ENCODE data around the gene TAF11L4.
"Not testable (repeated sequence)": the region's sequence is repeated elsewhere in the genome, so short reads cannot be mapped to it uniquely, and the experiment has no call there.

Gene TAF11L4

DNA sequence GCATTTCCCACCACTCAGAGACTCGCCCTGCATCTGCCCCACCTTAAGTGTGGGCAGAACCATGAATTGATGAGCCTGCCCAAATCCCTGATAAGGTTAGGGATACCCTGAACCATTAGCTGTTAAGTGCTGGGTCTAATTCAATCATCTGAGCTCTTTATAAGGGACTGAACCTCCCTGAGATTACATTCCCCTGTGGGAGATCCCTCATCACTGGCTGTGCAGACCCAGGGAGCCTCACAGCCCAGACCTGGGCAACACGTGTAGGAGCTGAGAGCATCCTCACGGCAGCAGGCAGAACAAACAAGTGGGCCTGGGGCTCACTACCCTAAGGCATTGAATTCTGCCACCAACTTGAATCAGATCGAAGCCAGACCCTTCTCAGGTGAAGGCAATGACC, 24.2 kb upstream of the TAF11L4 start:
- no peak overlapping the region for H3K27ac ChIP-seq
- TF ChIP-seq CTCF (conservative IDR thresholded peaks at IDR 0.05) = no peak
- TF ChIP-seq ZFX (IDR thresholded peaks at IDR 0.05) = no peak

- H3K27ac ChIP-seq = not testable (repeated sequence)
These were observed 23.7 kb upstream of the TAF11L4 start, which contains the start of gene TAF11L2 for GRCh38 chr5:17497931-17498330. TSS of gene TAF11L2 (plus strand) at chr5:17498231.

DNA sequence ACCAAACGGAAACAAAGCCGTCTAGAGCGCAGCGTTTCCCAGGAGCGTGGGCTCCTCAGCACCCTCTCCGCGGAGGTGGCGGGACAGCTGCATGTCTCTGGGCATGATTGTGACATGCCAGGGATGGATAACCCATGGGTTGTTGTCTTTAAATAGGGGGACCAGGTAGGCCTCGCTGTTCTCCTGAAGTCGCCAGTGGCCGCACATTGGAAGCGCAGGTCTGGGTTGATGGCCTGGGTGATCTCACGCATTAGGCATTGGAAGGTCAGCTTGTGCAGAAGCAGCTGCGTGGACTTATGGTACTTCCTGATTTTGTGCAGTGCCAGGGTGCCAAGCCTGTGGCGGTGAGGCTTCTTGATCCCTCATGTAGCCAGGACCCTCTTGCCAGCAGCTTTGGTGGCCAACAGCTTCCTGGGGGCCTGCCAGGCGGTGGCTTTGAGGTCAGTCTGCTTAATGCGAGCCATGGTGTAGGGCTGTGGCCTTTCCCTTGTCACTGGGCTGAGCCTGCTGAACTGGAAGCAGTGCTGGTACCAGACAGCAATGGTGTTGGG, 9.8 kb upstream of the TAF11L4 start:
- TF ChIP-seq ZFX (IDR thresholded peaks at IDR 0.05) (no peak), CTCF (conservative IDR thresholded peaks at IDR 0.05) (no peak)

DNA sequence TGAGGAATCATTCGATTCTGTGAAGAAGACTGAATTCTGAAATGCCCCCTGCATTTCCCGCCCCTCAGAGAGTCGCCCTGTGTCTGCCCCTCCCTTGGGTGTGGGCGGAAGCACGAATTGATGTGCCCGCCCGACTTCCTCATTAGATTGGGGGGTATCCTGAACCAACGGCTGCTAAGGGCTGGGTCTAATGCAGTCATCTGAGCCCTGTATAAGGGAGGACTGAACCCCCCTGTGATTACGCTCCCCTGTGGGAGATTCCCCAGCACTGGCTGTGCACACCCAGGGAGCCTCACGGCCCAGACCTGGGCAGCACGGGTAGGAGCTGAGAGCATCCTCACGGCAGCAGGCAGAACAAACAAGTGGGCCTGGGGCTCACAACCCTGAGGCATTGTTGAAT, 4.1 kb upstream of the TAF11L4 start:
- H3K27ac ChIP-seq = not testable (repeated sequence)

More for the DNA sequence above, 9.8 kb upstream of the TAF11L4 start:
- no peak overlapping the region for H3K27ac ChIP-seq

DNA sequence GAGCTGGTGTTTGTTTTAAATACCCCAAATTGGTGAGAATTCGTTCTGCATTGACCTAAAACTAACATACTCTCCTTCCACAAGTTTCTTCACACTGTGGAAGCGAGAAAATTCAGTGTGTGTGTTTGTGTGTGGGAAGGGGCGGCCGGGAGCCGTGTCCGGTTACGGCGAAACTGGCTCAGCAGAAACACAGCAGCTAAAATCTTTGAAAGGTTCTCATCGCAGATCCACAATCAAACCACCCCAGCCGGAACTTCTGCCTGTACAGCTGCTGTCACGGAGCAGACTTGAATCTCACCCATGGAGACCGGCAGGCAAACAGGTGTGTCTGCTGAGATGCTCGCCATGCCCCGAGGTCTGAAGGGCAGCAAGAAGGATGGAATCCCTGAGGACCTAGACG, 3.5 kb upstream of the TAF11L4 start, which contains the start of gene TAF11L3:
TSS of gene TAF11L3 (plus strand) at position 301 of the 400 bp plus-strand sequence.
- not testable (repeated sequence) for H3K27ac ChIP-seq

DNA sequence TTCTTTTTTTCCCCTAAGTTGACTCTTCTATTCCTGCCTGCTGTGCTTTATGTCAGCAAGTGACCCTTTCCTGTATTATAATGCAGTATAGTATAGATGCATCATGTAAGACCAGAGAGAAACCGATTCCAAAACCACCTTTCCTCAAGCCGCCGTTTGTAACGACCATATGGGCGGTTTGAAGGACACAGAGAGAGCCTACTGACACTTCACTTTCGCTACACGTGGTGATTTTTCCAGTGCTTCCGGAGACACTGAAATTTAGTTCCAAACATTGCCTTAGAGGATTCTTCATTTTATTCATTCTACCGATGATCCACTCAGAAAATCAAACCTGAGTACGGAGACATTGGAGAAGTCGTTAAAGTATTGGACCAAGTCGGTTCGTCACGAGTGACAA, 2.1 kb upstream of the TAF11L4 start:
- H3K27ac ChIP-seq = not testable (repeated sequence)

DNA sequence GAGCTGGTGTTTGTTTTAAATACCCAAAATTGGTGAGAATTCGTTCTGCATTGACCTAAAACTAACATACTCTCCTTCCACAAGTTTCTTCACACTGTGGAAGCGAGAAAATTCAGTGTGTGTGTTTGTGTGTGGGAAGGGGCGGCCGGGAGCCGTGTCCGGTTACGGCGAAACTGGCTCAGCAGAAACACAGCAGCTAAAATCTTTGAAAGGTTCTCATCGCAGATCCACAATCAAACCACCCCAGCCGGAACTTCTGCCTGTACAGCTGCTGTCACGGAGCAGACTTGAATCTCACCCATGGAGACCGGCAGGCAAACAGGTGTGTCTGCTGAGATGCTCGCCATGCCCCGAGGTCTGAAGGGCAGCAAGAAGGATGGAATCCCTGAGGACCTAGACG, 3.3 kb downstream of the TAF11L4 start, which contains the start of gene TAF11L5:
TSS of gene TAF11L5 (plus strand) at position 301 of the 400 bp plus-strand sequence.
- H3K27ac ChIP-seq = not testable (repeated sequence)

DNA sequence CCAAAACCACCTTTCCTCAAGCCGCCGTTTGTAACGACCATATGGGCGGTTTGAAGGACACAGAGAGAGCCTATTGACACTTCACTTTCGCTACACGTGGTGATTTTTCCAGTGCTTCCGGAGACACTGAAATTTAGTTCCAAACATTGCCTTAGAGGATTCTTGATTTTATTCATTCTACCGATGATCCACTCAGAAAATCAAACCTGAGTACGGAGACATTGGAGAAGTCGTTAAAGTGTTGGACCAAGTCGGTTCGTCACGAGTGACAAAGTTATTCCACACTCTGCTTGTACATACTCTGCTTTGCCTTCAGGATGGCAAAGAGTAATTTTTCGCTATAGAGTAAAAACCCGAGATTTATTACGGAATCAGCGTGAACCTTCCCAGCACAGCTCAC, 4.9 kb downstream of the TAF11L4 start:
- not testable (repeated sequence) for H3K27ac ChIP-seq

DNA sequence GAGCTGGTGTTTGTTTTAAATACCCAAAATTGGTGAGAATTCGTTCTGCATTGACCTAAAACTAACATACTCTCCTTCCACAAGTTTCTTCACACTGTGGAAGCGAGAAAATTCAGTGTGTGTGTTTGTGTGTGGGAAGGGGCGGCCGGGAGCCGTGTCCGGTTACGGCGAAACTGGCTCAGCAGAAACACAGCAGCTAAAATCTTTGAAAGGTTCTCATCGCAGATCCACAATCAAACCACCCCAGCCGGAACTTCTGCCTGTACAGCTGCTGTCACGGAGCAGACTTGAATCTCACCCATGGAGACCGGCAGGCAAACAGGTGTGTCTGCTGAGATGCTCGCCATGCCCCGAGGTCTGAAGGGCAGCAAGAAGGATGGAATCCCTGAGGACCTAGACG, 6.8 kb downstream of the TAF11L4 start, which contains the start of gene TAF11L6:
TSS of gene TAF11L6 (plus strand) at position 301 of the 400 bp plus-strand sequence.
- H3K27ac ChIP-seq = not testable (repeated sequence)
